Posterior vena cava (tissue), 2 donors: ENCODE results near the gene CCDC159. TPM values are rescaled to one million over a fixed set of nuclear protein-coding genes. Genes with fewer than 3 reads are reported as not detected.
"Not testable (repeated sequence)": the region's sequence is repeated elsewhere in the genome, so short reads cannot be mapped to it uniquely, and the experiment has no call there.

Experiments used
- DNase-seq: peaks from one replicate; pipeline ENCODE4 v3.0.0-alpha.2; 2020; ENCODE audit warnings: low spot score
- intact Hi-C, 2 donors: fragments of 100-400 bp; cut with DNase I; formaldehyde crosslinking; loops; one replicate each; pipeline versions ENCODE4 v1.14.1 to v1.14.2; 2022 to 2023
- total RNA-seq, 2 donors: library from RNA; stranded (reverse); fragmentation: NEBNext Ultra II Directional; extraction: Animal tissue kit (Norgen Biotek cat#: 25700); gene quantifications; one replicate each; pipeline ENCODE4 v1.2.1, GENCODE V29; 2021
- donor health status: DM: yes; HTN: yes; CAD: no.
- donor health status: DM: yes; HTN: yes; CAD: no.

The CCDC159 gene
- total RNA-seq, 2 donors from 2014 or later, result 13.0 to 20.9 TPM

DNA sequence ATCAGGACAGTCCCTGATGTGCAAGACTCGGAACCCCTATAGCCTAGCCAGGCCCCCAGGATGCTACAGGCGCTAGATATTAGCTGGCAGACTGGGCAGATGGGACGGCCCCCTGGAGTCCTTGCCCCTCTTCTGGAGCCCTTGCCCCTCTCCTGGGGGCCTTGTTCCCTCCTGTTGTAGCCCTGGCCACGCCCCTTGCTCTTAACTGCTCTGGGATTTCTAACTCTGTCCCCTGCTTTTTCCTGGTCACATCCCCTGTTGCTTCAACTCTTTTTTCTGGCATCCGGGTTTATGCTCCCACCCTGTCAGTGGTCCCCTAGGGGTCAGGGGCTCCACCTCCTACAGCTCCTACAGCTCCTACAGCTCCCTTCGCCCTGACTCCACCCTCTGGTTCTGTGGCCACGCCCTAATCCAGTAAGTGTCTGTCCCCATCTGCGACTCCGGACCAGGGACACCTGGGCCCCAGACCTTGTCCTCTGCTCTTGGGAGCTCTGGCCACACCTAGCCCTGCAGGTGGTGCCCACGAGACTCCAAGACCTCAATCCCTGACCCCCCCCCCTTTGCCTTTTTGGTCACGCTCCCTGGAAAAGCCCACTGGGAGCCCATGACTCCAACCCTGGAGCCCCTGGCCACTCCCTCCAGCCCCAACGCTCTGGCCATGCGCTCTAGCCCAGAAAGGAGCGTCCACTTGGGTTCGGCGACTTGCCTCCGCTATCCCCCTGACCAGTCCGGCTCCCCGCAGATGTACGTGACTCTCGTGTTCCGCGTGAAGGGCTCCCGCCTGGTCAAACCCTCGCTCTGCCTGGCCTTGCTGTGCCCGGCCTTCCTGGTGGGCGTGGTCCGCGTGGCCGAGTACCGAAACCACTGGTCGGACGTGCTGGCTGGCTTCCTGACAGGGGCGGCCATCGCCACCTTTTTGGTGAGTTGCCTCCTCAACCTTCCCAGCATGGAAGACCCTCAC, 15.7 kb downstream of the CCDC159 start:
- DNase-seq, result no peak

DNA sequence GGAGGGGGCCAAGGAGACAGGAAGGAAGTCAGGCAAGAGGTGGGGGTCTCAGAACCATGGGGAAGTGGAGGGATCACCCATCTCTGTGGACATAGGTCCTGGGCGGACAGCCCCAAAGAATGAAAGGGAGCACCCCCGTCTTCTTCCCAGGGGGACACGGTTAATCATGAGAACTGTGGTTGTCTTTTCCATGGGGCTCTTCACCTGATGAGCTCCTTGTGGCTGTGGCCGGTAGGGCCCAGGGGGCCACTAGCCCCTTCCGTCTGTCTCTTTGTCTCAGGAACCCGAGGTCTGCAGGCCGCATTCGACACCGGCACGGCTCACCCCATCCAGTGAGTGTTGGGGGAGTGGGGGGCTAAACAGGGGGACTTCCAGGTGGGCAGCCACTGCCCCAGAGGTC, 17.6 kb downstream of the CCDC159 start:
- DNase-seq, result no peak
- intact Hi-C loops, result no loop called here

More for the DNA sequence above, 15.7 kb downstream of the CCDC159 start:
- intact Hi-C loops, result no loop called here

DNA sequence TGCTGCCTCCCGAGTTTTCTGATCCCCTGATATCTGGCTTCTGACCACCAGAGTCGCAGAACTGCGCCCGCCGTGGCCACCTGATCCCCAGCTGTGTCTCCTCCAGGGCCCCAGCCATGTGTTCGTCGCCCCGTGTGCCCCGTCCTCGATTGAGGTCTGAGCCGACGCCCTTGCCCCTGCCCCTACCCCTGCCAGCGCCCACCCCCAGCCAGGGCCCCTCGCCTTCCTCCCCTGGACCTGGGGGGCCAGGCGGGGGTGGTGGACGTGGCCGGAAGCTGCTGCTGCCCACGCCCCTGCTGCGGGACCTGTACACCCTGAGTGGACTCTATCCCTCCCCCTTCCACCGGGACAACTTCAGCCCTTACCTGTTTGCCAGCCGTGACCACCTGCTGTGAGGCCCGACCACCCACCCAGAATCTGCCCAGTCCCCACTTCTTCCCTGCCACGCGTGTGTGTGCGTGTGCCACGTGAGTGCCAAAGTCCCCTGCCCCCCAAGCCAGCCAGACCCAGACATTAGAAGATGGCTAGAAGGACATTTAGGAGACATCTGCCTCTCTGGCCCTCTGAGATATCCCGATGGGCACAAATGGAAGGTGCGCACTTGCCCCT, 18.1 kb downstream of the CCDC159 start:
- no peak for DNase-seq
- intact Hi-C loops, result no loop called here

DNA sequence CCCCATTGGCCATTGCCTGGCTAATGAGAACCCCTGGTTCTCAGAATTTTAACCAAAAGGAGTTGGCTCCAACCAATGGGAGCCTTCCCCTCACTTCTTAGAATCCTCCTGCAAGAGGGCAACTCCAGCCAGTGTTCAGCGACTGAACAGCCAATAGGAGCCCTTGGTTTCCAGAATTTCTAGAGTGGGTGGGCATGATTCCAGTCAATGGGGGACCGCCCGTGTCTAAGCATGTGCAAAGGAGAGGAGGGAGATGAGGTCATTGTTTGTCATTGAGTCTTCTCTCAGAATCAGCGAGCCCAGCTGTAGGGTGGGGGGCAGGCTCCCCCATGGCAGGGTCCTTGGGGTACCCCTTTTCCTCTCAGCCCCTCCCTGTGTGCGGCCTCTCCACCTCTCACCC, 18.6 kb downstream of the CCDC159 start:
- DNase-seq, result no peak
- intact Hi-C loops, result no loop called here

DNA sequence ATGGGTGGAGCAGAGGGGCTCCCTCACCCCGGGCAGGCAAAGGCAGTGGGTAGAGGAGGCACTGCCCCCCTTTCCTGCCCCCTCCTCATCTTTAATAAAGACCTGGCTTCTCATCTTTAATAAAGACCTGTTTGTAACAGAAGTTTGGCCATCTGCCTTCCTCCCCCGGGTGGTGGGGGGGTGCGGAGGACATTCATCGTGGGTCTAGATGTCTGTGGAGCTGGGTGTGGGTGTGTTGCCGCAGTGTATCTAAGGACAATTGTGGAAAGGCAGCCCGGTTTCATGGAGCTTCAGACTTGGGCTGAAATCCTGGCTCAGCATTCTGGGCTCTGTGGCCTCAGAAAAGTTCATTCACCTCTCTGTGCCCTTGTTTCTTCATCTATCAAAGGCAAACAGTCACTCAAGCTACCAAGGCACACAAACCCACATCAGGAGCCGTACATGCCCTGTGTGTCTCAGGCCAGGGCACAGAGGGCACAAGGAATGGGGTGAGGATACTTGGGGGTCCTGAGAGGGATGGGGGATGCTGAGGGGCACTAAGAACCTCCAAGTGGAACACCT, 19.3 kb downstream of the CCDC159 start:
- intact Hi-C loops, result no loop called here
- DNase-seq, result no peak

DNA sequence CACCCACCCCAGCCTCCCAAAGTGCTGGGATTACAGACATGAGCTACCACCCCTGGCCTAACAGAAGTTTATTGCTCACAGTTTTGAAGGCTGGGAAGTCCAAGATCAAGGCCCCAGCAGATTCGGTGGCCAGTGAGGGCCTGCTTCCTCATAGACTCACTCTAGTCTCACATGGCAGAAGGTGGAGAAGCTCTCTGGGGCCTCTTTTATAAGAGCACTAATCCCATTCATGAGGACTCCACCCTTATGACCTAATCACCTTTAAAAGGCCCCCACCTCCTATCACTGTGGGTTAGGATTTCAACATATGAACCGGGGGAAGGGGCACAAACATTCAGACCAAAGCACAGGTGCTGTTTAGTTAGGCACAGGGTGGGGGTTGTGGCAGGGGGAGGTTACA, 21.2 kb downstream of the CCDC159 start:
- intact Hi-C loops, result no loop called here
- DNase-seq, result no peak

DNA sequence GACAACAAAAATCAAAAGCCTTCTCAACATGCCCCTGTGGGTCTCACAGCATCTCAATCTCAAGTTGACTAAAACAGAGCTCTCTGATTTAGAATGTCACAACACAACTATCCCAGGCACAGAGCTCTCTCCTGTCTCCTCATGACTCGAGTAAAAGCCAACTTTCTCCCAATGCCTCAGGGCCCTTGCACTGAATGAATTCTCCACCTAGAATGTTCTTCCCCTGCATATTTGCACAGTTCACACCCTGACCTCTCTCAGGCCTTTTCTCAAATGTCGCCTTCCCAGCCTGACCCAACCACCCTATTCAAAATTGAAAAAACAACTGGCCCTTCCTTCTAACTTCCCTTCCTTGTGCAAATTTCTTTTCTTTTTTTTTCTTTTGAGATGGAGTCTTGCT, 24.4 kb downstream of the CCDC159 start:
- intact Hi-C loops, result no loop called here
- no peak for DNase-seq

DNA sequence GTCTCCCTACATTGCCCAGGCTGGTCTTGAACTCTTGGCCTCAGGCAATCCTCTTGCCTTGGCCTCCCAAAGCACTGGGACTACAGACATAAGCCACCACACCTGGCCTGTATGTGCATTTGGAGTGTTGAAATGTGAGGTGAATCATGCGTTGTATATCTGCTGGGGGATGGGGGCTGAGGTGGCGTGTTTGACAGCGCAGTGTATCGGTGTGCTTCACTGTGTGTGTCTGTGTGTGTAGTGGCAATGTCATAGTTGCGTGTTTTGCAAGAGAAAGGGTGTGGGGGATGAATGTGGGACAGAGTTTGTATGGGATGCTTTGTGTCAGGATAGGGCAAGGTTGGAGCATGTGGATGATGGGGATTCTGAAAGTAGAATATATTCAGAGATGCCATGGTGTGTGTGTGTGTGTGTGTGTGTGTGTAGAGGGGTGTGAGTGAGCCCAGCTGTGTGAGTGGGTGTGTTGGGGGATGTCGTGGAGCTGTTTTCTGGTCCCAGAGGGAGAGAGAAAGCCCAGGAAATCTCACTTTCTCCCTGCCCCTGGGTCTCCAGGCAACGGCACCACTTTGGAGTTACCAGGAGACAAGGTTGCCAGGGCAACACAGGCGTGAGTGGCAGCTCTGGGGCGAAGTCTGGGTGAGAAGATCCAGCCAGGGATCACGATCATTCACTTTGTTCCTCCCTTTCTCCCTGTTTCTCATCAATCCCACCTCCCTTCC, 27.0 kb downstream of the CCDC159 start:
- intact Hi-C loops, result no loop called here

DNA sequence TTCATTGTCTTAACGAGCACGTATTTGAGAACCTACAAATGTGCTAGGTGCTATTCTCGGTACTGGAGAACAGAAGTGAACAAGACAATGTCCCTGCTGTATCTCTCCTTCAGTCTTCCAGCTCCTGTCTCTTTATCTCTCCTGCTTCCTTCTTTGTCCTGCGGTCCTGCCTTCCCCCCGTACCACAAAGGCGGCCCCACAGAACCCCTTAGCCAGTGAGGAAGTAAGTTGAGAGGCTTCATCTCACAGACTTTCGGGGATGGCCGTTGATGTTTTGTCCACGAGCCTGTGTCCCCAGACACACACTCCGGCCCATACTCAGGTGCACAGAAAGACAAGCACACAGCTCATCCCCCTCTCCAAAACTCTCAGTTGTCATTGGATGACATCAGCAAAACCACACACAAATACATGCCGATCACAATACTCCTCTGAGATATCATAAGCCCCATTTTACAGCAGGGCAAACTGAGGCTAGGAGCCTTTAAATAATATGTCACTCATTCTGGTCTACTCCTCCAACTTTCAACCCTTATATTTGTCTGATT, 27.6 kb downstream of the CCDC159 start:
- intact Hi-C loops, result no loop called here
- DNase-seq, result no peak

More for the DNA sequence above, 27.0 kb downstream of the CCDC159 start:
- DNase-seq, result no peak

DNA sequence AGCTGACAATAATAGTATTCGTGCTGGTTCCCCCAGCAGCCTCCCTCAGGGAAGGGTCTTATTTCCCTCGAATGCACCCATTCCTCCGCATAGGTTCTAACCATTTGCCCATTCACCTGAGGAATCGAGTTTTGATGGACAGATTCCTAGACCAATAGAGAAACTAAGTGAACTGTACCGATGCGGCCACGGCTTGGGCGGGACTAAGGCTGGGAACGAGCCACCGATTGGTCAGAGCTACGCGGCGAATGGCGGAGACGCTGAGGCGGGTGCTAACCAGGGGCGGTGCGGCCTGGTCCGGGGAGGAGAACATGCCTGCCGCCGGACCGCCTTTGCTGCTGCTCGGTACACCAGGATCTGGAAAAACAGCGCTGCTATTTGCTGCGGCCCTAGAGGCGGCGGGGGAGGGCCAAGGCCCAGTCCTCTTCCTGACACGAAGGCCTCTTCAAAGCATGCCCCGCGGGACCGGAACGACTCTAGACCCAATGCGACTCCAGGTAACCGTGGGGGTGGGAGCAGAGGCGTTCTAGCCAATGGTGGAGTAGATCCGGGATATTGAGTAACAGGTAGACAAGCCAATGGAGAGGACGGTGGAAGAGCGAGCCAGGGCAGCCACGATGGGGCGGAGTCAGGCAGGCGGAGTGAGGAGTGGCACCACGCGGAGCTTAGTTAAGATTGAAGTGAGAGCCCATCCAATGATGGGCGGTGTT, 28.3 kb downstream of the CCDC159 start, which contains the start of gene SWSAP1:
SWSAP1 (plus strand) TSS at position 234 of the 710 bp plus-strand sequence; CDS start at position 249, 15 bp downstream.
- DNase-seq, result peak; percentile 99
- intact Hi-C loops, result no loop called here

DNA sequence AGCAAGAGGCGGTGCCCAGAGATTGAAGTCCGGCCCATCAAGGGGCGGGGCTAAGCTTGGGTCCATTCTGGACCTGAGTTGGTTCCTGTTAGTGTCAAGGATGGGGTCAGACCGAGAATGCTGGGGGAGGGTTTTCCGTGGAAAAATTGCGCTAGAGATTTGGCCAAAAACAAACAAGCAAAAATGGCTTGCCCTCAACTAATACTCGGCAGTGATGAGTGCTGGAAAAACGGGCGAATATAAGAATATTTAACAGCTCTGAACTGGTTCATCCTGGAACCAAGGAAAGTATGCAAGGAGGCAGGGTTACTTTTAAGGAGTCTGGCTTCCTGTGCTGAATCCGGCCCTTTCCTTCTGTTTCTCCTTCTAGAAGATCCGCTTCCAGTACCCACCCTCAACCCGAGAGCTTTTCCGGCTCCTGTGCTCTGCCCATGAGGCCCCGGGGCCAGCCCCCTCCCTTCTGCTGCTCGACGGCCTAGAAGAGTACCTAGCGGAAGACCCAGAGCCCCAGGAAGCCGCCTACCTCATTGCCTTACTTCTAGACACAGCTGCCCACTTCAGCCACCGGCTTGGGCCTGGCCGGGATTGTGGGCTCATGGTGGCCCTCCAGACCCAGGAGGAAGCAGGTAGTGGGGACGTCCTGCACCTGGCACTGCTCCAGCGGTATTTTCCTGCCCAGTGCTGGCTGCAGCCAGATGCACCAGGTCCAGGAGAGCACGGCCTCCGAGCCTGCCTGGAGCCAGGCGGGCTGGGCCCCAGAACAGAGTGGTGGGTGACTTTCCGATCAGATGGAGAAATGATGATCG, 29.0 kb downstream of the CCDC159 start:
- intact Hi-C loops, result no loop called here
- DNase-seq, result no peak

DNA sequence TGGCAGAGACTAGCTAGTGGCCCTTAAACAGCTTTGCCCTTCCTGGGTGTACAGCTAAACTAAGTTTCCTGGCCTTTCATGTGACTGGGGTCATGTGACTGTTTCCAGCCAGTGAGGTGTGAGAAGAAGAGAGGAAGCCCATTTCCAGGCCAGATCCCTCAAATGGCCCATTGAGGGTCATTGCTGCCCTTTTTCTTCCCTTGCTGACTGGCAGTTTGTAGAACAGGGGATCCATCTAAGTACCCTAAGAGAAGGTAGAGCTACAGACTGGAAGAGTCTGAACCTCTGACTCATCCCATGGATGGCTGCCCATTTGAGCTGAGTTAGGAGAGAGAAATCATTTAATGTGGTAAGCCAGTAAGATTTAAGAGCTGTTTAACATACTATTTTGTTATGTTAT, 30.9 kb downstream of the CCDC159 start:
- no peak for DNase-seq

DNA sequence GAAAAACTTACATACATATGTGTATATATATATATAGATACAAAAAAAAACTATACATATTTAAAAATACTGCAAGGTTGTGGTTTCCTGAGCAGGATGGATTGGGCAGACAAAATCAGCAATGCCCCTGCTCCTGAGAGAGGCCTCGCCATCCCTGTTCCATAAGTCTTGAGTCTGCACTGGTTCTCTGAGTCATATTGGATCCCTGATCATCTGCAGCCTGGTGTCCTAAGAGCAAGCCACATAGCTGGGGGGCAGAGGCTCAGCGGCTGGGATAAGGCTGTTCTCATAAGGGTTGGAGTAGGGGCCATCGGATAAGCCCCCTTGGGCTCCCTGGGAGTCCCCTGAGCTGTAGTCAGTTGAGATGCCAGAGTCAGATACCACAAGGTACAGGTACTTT, 31.4 kb downstream of the CCDC159 start:
- DNase-seq, result no peak
- intact Hi-C loops, result no loop called here

More for the DNA sequence above, 30.9 kb downstream of the CCDC159 start:
- intact Hi-C loops, result no loop called here

DNA sequence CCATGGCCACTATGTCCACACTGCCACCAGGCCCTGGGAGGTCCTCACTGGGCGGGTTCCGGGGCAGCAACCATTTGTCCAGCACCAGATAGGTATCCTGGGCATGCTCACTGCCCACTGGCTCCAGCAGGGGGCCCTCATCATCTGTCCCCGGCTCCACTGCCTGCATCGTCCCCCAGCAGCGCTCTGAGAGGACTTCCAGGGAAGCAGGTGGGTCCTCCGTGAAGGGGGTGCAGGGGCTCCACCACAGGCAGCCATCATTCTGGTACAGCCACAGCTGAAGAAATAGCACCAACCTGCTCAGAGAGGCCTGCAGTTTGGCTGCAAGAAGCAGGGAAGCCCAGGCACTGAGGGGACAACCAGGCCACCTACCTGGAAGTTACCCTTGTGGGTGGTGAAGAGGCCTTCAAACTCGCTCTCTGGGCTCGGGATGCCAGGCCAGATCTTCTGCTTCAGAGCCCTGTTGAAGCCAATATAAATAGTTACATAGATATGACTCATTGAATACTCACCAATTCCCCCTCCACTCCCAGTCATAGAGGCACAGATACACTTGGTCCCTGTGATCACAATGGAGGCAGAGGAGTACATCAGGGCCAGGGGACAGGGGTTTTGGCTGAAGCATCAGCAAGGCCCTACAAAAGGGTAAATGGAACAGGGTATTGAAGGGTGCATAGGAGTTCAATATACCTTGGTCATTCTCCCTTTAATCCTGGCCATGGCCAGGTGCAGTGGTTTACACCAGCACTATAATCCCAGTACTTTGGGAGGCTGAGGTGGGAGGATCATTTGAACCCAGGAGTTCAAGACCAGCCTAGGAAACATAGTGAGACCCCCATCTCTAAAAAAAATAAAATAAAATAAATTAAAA, 32.2 kb downstream of the CCDC159 start:
- DNase-seq, result no peak
- intact Hi-C loops, result no loop called here

DNA sequence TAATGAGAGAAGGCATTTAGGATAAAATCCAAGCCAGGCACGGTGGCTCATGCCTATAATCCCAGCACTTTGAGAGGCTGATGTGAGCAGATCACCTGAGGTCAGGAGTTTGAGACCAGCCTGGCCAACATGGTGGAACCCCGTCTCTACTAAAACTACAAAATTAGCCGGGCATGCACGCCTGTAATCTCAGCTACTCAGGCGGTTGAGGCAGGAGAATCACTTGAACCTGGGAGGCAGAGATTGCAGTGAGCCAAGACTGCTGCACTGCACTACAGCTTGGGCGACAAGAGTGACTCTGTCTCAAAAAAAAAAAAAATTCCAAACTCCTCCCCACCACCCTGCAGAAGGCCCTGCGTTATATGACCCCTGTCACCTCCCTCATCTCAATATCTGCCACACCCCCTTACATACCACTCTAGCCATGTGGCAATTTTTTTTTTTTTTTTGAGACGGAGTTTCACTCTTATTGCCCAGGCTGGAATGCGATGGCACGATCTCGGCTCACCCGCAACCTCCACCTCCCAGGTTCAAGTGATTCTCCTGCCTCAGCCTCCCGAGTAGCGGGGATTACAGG, 33.0 kb downstream of the CCDC159 start:
- DNase-seq, intact Hi-C loops: not testable (repeated sequence)

DNA sequence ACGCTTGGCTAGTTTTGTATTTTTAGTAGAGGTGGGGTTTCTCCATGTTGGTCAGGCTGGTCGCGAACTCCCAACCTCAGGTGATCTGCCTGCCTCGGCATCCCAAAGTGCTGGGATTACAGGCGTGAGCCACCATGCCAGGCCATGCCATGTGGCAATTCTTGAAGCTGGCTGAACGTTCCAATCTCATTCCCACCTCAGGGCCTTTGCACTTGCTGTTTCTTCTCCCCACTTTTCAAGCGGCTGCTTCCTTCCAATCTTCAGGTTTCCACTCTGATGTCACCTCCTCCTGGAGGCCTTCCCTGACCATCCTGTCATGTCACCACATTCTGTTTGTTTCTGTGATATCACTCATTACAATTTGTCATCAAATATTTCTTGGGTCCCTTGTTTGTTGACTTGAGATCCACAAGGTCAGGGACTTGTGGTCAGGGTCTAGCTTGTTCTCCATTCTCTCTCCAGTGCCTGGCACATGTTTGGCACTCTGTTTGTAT, 33.6 kb downstream of the CCDC159 start:
- no peak for DNase-seq
- intact Hi-C loops, result loop anchor here in 1 of 2 donors (10.0 kb wide), 1 partner anchor 105 kb away; the partner anchor contains the start of gene ELAVL3
